Vagina (tissue), 2 donors: ENCODE data around the gene CHEK1. TPM values are rescaled to one million over a fixed set of nuclear protein-coding genes. Genes with fewer than 3 reads are reported as not detected.

ENCODE experiments used
- DNase-seq, 2 donors: peaks; one replicate each; pipeline ENCODE4 v3.0.0-alpha.2; 2017; ENCODE audit errors: extremely low spot score in 2 of 2
- H3K27ac ChIP-seq: fragments of 200-600 bp; sonication (generic); one replicate; pipeline ENCODE4 v1.5.1; 2019
- H3K27me3 ChIP-seq: fragments of 200-600 bp; sonication (generic); one replicate; pipeline ENCODE4 v1.5.1; 2019
- H3K36me3 ChIP-seq, 2 donors: fragments of 200-600 bp; sonication (generic); one replicate each; pipeline ENCODE4 v1.5.1; 2017 to 2019
- H3K4me1 ChIP-seq: fragments of 200-600 bp; sonication (generic); one replicate; pipeline ENCODE4 v1.5.1; 2019
- H3K4me3 ChIP-seq, 2 donors: fragments of 200-600 bp; sonication (generic); 1 replicate in 1 of 2; 2 replicates in 1 of 2; pipeline ENCODE4 v1.5.1; 2016 to 2019
- H3K9me3 ChIP-seq: fragments of 200-600 bp; sonication (generic); one replicate; pipeline ENCODE4 v1.5.1; 2019
- CTCF ChIP-seq, 3 experiments: fragments of 450-650 bp in 2 of 3; fragments of 200-600 bp in 1 of 3; sonication (generic) in 1 of 3; IDR thresholded peaks; one replicate each; pipeline ENCODE4 v1.5.1; 2017 to 2019; ENCODE audit warnings: antibody characterized with exemption in 3 of 3, mild to moderate bottlenecking in 2 of 3, moderate library complexity in 2 of 3
- POLR2A ChIP-seq, 2 donors: fragments of 450-650 bp; IDR thresholded peaks; one replicate each; pipeline ENCODE4 v1.6.1; 2017; ENCODE audit warnings: antibody characterized with exemption in 2 of 2, mild to moderate bottlenecking in 2 of 2, moderate library complexity in 2 of 2
- POLR2AphosphoS5 ChIP-seq, 2 donors: sonication (generic); formaldehyde crosslinking; IDR thresholded peaks; one replicate each; pipeline ENCODE4 v1.9.0; 2017; ENCODE audit warnings: antibody characterized with exemption in 2 of 2, mild to moderate bottlenecking in 2 of 2, low read depth in 1 of 2; ENCODE audit not compliant: insufficient read depth in 1 of 2
- intact Hi-C: fragments of 100-400 bp; cut with DNase I; formaldehyde crosslinking; loops from one replicate; pipeline ENCODE4 v1.15.1; 2023
- total RNA-seq: library from RNA; depleted of rRNA; stranded (reverse); fragments of >200 nt; gene quantifications from one replicate; pipeline ENCODE4 v1.2.3, GENCODE V29; 2016

The CHEK1 gene
- total RNA-seq, 1 donor from 2014 or later: 2.5 TPM

- Histone ChIP-seq H3K4me1 (no peaks in the 10 kb centered on the region), H3K36me3 (no peaks in the 10 kb centered on the region), H3K9me3 (no peaks in the 10 kb centered on the region), H3K4me3 (no peak overlapping the region), H3K27me3 (no peaks in the 10 kb centered on the region), H3K27ac (no peak overlapping the region)
- intact Hi-C loops: no loop called here
- DNase-seq: no peak
- TF ChIP-seq POLR2A (IDR thresholded peaks at IDR 0.05) (no peak), CTCF (IDR thresholded peaks at IDR 0.05) (no peak), POLR2AphosphoS5 (IDR thresholded peaks at IDR 0.05; ENCODE audit: insufficient read depth in 1 of 2, low read depth in 1 of 2) (no peak)
Measured at GRCh38 chr11:125688066-125688465, 63.1 kb downstream of the CHEK1 start.

- H3K4me3 ChIP-seq: no peak overlapping the region
- intact Hi-C loops: no loop called here
- H3K27ac ChIP-seq: no peak overlapping the region
- H3K36me3 ChIP-seq: no peaks in the 10 kb centered on the region
- H3K27me3 ChIP-seq: no peaks in the 10 kb centered on the region
- no peak for DNase-seq
- no peaks in the 10 kb centered on the region for H3K4me1 ChIP-seq
- H3K9me3 ChIP-seq: no peaks in the 10 kb centered on the region
- no peak for TF ChIP-seq POLR2A (IDR thresholded peaks at IDR 0.05)
- no peak for TF ChIP-seq POLR2AphosphoS5 (IDR thresholded peaks at IDR 0.05; ENCODE audit: insufficient read depth in 1 of 2, low read depth in 1 of 2)
- no peak for TF ChIP-seq CTCF (IDR thresholded peaks at IDR 0.05)
Measured at GRCh38 chr11:125688632-125689031, 63.7 kb downstream of the CHEK1 start.

- H3K9me3 ChIP-seq: no peaks in the 10 kb centered on the region
- no peak for TF ChIP-seq CTCF (IDR thresholded peaks at IDR 0.05)
- TF ChIP-seq POLR2AphosphoS5 (IDR thresholded peaks at IDR 0.05; ENCODE audit: insufficient read depth in 1 of 2, low read depth in 1 of 2): no peak
- no peak for TF ChIP-seq POLR2A (IDR thresholded peaks at IDR 0.05)
- no peak overlapping the region for H3K27ac ChIP-seq
- H3K36me3 ChIP-seq: no peaks in the 10 kb centered on the region
- DNase-seq: no peak
- H3K4me1 ChIP-seq: no peaks in the 10 kb centered on the region
- H3K4me3 ChIP-seq: no peak overlapping the region
- intact Hi-C loops: no loop called here
- no peaks in the 10 kb centered on the region for H3K27me3 ChIP-seq
Measured at GRCh38 chr11:125689274-125689859, 64.4 kb downstream of the CHEK1 start.

GRCh38 chr11:125690006-125690405, 65.0 kb downstream of the CHEK1 start:
- no peaks in the 10 kb centered on the region for H3K9me3 ChIP-seq
- TF ChIP-seq POLR2A (IDR thresholded peaks at IDR 0.05) (no peak), POLR2AphosphoS5 (IDR thresholded peaks at IDR 0.05; ENCODE audit: insufficient read depth in 1 of 2, low read depth in 1 of 2) (no peak), CTCF (IDR thresholded peaks at IDR 0.05) (no peak)
- H3K4me1 ChIP-seq: no peaks in the 10 kb centered on the region
- no peaks in the 10 kb centered on the region for H3K27me3 ChIP-seq
- no peaks in the 10 kb centered on the region for H3K36me3 ChIP-seq
- no peak for DNase-seq
- intact Hi-C loops: no loop called here
- H3K4me3 ChIP-seq: no peak overlapping the region
- no peak overlapping the region for H3K27ac ChIP-seq

- Histone ChIP-seq H3K36me3 (no peaks in the 10 kb centered on the region), H3K4me1 (no peaks in the 10 kb centered on the region), H3K27me3 (no peaks in the 10 kb centered on the region), H3K27ac (no peak overlapping the region), H3K9me3 (no peaks in the 10 kb centered on the region), H3K4me3 (no peak overlapping the region)
- TF ChIP-seq POLR2A (IDR thresholded peaks at IDR 0.05): no peak
- TF ChIP-seq CTCF (IDR thresholded peaks at IDR 0.05): no peak
- TF ChIP-seq POLR2AphosphoS5 (IDR thresholded peaks at IDR 0.05; ENCODE audit: insufficient read depth in 1 of 2, low read depth in 1 of 2): no peak
- DNase-seq: no peak
- intact Hi-C loops: no loop called here
Measured at GRCh38 chr11:125692887-125693286, 67.9 kb downstream of the CHEK1 start.
